Pulmonary artery endothelial cell (primary cell): ENCODE results near the gene SP1. TPM values are rescaled to one million over a fixed set of nuclear protein-coding genes. Genes with fewer than 3 reads are reported as not detected.
"Not testable (repeated sequence)": the region's sequence is repeated elsewhere in the genome, so short reads cannot be mapped to it uniquely, and the experiment has no call there.

Source experiments
- DNase-seq: peaks from one replicate; pipeline ENCODE4 v3.0.0-alpha.2; 2011; ENCODE audit warnings: low read depth, low spot score
- total RNA-seq: library from RNA; depleted of rRNA; stranded (reverse); fragments of >200 nt; gene quantifications from 2 replicates; pipeline ENCODE4 v1.2.3, GENCODE V29; 2014

The SP1 gene
- total RNA-seq, result 27.4 and 44.1 TPM in 2 replicates

DNA sequence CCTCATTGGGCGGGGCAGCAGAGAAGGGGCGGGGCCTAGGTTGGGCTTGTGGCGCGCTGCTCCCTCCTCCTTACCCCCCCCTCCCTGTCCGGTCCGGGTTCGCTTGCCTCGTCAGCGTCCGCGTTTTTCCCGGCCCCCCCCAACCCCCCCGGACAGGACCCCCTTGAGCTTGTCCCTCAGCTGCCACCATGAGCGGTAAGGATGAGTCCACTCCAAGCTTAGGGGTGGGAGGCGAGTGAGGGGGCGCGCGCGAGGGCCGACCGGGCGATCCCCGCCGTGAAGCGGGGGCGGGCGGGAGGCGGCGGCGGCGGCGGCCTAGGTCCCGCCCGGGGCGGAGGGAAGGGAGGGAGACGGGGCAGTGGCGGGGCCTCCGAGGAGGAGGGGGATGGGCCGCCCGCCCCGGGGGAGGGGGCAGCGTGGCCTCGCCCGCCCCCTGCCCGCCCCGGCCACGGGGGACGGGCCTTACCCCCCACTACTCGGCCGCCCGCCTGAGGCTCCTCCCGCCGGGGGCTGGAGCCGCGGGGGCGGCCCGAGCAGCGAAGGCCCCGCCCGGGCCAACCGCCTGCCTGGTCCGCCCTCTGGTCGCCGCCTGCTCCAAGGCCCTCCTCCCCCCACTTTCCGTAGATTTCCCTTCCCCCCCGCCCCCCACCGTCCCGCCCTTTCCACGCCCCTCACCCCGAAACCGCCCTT lies at the start of gene SP1:
Gene SP1 (plus strand): TSS at position 73 of the 690 bp plus-strand sequence. CDS start 116 bp downstream, at position 189.
- DNase-seq, result peak; percentile 78

DNA sequence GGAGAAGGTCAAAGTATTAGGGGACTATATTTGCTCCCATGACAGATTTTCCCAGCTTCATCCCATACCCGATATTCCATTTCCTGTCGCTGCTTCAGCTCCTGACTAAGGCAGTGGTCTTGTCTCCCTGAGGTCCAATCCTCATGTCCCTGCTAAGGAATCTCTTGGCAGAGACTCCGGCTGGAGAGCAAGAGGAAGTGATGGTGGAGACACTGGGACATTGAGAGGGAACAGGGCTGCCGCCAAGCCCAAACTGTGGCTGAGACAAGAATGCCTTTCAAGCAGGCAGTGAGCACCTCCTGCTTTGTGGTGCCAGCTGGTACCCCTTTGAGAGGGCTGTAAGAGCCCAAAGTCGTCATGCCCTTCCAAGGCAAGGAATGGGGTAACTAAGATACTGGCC lies 49.3 kb upstream of the SP1 start:
- no peak for DNase-seq

DNA sequence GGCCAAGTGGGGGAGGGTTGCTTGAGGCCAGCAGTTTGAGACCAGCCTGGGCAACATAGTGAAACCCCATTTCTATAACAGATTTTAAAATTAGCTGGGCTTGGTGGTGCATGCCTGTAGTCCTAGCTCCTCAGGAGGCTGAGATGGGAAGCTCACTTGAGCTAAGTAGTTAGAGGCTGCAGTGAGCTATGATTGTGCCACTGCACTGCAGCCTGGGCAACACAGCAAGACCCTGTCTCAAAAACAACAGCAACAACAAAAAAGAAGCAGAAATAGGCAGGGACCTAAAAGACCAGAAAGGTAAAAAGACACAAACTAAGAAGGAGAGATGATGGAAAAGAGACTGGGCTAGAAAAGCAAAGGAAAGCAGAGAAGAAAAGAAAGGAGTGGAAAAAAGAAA lies 47.6 kb upstream of the SP1 start:
- DNase-seq, result not testable (repeated sequence)

DNA sequence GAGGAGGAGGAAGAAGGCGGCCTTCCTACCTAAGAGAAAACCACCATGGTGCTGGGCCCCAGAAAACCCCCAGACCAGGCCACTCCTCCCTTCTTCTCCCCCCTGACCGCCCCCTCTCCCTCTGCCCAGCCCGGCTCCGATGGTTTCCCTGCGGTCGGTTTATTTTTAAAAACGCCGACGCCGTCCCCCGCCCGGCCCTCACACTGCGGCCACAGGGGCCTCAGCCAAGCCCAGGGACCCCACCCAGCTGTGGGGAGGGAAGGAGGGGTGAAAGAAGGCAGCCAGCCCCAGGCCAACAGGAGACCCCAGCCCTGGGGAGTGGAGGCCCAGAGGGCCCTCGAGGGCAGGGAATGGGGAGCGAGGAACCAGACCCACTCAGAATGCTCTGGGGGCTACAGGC lies 47.2 kb upstream of the SP1 start:
- DNase-seq, result no peak

DNA sequence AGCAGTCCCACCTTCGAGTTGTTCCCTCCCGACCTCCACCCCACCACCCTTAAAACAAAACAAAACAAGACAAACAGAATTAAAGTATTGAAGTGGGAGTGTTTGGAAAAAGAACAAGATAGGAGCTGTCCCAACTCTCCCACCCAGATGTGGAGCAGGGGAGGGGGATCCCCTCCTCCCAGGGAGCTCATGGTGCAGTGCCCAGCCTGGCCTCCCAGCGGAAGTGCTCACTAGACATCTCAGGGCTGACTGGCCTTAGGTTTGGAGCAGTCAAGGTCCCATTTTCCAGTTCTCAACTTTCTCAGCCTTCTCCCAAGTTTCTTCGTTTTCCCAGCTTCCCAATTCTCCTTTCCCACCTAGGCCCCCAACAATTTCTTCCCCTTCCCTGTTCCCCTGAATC lies 46.7 kb upstream of the SP1 start:
- no peak for DNase-seq

DNA sequence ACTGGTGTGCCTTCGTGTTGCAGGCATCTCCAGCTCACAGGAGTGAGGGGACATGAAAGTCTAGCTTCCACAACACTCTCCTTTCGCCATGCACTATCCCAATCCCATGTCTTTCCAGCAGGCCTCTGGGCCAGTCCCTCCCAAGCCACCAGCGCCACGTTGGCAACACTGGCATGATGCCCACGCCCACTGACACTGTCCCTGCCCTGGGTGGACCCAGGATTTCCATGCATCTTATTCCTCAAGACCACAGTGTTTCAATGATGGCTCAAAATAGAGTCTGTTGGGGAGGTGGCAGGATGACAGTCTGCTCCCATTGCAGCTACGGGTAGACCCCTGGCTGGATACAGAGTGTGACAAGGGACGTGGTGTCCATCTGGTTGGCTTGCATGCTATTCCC lies 46.1 kb upstream of the SP1 start:
- no peak for DNase-seq

DNA sequence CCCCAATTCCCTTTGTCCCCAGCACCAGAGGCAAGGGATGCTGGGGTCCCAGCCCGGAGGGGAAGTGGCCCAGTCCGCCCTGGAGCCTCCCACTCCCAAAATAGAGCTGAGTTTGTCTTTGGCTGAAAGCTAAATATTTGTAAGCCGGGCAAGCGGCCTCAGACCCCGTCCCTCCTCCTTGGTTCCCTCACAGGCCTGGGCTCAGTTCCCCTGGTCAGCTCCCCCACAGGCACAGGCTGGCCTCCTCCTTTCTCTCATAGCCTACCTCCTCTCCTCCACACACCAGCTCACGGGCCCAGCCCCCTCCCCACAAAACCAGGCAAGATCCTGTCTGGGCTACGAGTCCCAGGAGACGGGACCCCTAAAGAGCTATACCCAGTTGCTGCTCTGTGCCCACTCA lies 45.2 kb upstream of the SP1 start:
- no peak for DNase-seq

DNA sequence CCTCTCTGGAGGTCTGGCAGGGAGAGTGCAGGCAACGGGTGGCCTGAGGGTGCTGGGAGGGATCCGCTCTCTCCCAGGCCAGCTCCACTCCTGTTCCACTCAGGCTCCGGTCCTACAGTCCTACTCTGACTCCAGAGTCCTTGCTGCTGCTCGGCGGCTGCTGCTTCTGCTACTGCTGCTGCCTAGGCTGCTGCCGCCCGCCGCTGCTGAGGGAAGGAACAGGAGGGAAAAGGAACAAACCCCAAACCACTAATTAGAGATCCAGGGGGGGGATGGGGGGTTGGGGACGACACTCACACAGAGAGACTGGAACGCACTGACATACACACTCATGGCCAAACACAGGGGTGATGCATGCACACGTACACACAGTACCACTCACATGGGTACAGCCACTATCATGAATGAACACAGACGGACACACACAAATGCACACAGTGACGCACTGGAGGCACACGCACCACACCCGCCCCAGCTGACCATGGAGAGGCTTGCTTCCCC lies 43.7 kb upstream of the SP1 start, which contains the start of gene SP7:
Gene SP7 (minus strand): TSS at position 174 of the 501 bp plus-strand sequence. CDS start 708 bp downstream, outside the sequence.
- no peak for DNase-seq

DNA sequence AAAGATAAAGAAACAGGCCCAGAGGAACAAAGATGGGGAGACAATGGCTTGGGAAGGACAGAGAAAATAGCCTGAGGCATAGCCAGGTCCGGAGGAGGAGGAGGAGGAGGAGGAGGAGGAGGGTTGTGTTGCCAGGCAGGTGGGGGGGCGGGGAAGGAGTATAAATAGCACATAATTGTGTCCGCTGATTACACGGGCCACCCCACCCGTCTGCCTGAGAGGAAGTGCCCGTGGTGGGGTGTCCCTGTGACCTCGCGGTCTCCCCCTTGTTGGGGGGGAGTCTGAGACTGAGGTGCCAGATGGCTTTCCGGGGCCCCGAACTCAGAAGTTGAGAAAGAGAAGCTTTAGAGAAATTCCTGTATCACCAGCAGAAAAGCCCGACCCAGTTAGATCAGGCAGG lies 42.0 kb upstream of the SP1 start:
- no peak for DNase-seq

DNA sequence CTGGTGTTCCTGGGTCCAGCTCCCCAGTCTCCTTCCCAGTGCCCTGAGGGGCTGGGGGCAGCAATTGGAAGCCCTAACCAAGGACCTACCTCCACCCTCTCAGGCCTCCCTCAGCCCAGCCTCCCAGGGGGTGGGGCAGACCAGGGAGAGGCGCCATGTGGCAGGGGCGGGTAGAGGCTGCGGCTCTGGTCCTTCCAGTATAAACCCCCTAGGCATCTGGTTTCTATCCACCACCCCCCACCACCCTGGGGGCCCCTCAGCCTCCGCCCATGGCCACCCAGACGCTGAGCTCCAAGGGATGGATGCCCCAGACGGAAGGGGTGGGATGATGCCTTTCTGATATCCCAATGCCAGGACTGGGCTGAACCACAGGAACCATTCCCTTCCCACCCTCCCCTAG lies 41.1 kb upstream of the SP1 start:
- no peak for DNase-seq

DNA sequence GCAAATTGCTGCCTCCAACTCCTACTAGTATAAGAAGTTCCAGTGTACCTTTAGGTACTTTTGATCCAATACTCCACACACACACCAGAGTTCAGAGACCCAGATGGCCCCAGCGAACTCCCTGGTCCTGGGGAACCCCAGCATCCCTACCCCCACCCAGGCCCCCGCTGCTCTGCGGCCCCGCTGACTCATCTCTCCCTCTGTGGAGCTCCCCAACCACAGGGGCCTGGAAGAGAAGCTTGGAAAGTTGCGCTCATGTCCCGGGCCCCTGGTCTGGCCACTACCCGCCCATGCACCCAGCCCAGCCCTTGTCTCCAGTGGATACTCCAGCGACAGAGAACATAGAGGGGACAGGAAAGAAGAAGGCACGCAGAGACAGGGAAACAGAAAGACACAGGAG lies 39.6 kb upstream of the SP1 start:
- no peak for DNase-seq

DNA sequence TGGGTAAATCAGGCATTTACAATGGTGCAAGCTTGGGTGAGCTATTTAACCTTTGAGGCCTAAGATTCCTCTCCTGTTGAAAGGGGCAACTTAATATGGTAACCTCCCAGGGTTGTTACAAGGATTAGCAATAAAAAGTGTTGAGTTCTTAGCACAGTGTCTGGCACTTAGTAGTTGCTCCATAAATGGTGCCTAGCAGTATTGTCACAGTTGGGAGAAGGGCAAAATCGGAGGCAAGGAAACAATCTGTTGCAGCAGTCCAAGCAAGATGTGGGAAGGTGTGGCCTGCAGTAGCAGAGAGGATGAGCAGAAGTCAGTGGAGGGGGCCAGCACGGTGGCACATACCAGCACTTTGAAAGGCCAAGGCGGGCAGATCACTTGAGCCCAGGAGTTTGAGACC lies 36.5 kb upstream of the SP1 start:
- no peak for DNase-seq

DNA sequence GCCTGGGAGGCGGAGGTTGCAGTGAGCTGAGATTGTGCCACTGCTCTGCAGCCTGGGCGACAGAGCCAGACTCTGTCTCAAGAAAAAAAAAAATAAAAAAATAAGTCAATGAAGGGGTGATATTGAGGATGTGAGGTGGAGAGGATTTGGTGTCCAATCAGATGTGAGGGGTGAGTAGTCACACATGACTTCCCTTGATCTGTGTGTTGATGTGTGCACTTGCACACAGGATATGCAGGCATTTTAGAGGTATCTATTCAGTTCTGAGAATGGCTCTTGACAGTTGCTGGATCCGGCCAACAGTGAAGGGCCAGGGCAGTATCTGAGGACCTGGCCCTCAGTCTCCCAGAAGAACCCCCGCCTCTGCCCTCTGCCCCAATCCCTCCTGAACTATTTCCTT lies 36.0 kb upstream of the SP1 start:
- no peak for DNase-seq

DNA sequence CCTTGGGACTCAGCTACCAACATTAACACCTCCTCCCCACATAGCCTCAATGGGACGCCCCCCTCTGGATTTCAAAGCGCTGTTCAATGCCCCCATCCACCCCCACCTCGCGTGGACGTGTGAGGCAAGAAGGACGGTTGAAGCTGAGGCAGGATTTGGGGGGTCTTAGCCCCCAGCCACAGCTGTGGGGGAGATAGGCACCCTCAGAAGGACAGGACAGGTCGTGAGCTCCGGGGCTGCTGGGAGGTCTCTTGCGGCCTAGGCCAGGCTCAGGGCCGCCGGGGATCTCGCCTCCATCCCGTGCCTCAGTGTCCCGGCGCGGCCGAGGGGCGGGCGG lies 35.5 kb upstream of the SP1 start:
- DNase-seq, result no peak

DNA sequence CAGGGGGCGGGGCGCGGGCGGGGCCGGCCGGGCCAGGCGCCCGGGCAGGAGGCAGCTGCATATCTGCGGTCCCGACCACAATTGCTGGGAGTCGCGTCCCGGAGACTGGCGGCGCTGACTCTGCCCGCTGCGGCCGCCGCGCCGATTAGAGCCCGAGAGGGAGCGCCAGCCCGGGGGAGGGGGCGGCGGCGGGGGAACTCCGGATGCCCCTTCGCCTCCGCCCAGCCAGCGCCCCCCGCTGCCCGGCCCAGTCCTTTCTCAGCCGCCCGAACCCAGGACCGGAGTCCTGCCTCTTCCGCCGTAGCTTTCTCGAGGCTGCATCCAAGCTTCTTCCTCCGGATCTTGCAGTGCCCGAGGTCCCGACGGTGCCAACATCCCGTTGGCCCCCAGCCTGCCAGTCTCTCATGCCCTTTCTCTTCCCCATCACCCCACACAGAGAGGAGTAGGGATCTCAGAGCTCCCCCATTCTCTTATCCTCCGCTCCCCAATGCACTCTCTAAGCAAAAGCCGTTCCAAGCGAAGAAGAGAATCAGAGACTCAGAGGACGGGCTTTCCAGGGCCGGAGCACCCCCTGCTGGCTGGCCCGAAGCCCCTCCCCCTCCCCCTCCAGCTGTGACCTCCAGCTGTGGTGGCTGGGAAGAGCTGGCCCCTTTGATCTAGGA lies 35.0 kb upstream of the SP1 start:
- DNase-seq, result no peak

DNA sequence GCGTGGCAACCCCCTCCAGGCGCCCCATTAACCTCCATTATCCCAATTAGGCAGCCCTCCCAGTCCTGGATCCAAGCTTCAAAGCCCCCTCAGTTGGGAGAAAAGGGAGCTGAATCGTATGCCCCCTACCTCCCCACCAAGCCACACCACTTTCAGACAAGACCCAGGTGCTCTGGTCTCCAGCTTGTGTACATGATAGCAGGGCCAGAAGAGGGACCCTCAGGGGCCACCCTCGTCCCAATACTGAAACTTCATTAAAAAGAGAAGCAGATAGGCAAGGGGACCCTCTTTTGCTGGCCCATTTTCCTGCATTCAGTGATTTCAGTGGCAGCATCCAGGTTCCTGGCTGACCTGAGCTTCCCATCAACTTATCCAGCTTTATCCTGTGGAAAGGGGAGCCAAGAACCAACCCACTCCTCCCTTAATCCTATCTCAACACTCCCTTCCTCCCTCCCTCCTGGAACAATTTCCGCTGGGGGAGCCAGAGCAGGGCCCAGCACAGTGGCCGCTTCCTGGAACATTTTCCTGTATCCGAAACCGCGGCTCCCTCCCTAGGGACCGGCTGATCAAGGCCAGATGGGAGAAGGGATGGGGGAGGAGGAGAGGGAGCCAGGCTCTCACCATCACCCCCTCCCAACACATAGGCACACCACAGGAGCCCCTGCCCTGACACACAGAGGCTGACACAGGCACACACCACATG lies 34.3 kb upstream of the SP1 start:
- no peak for DNase-seq

DNA sequence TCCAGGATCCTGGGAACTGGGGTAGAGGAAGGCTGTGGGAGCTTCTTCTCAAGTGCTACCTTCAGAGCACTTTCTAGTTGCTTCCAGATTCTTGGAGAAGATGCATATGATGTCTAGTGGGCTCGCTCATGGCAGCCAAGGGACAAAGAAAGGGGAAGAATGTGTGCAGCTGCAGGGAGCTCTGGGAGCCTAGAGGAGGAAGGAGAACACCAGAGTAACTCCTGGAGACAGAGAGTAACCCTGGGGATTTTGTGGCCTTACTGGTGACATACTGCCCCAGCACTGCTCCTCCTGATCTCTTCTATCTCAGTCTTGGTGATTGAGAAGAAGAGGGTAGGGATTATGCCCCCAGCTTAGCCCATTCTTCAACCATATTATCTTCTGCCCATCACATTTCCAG lies 33.5 kb upstream of the SP1 start:
- DNase-seq, result no peak

DNA sequence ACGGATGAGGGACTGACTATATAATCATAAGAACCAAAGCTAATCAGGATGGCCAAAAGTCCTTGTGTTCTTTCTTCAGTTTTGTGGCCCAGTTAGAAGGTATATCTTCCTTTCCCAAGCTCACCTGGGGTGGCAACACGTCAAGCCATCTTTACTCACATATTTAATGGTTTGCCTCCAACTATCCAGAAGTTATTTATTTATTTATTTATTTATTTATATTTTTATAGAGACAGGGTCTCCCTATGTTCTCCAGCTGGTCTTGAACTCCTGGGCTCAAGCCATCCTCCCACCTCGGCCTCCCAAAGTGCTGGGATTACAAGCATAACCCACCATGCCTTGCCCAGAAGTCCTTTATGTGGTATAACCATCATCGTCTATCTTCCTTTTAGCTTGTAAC lies 32.1 kb upstream of the SP1 start:
- DNase-seq, result no peak

DNA sequence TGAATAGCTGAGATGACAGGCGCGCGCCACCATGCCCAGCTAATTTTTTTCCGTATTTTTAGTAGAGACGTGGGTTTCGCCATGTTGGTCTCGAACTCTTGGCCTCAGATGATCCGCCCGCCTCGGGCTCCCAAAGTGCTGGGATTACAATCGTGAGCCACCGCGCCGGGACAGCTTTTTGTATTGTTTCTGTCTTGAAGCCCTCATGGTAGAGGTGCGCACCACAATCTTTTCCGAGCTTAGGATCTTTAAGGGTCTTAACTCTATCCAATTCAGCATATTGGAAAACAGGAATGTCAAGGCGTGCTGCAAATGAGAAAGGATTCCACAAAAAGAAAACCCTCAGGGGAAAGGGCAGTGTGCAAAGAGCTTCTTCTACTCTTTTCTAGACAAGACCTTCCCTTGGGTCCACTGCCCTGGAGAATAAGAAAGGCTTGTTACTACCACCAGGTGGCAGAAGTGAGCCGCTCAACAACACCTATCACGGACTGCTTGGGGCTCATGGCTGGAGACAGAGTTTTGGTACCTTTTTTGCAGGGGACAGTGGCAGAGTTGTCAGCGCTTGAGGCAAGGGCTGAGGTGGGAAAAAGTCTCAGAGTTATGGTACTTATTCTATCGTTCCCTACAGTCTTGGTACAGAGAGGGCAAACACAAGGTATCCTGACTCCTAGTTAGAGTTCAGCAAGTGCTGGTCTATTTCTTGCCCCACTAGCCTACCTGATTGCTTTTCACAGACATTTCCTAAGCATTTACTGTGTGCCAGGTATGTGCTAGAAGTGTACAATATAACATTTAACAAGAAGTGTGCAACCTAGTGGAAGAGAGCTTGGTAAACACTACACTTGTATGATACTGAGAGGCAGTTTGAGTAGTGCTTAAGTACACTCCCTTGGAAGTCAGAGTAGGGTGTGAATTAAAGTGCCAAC lies 27.4 kb upstream of the SP1 start:
- DNase-seq, result peak; percentile 60

DNA sequence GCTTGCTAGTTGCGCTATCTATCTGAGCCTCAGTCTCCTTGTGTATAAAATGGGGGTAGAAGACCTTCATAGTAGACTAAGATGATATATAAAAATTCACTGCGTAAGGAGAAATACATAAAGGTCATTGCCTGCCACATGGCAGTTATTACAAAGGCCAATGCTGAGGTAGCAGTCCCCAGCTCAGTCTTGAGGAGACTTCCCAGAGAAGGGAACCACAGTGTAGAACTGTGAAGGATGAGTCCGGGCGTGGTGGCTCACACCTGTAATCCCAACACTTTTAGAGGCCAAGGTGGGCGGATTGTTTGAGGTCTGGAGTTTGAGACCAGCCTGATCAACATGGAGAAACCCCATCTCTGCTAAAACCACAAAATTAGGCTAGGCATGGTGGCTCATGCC lies 26.7 kb upstream of the SP1 start:
- DNase-seq, result no peak

DNA sequence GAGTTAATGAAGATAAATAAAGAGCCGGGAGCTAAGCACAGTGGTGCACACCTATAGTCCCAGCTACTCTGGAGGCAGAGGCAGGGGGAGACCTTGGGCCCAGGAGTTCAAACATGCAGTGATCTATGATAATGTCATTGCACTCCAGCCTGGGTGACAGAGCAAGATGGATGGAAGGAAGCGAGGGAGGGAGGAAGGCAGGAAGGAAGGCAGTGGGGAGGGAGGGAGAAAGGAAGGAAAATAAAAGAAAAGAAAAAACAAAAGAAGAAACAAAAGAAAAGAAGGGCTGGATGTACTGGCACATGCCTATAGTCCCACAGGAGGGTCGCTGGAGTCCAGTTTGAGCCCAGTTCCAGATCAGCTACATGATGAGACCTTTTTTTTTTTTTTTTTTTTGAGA lies 24.9 kb upstream of the SP1 start:
- DNase-seq, result no peak
